Lower lobe of right lung (tissue), 2 donors: Measurements from ENCODE around the gene TRIM39. TPM values are rescaled to one million over a fixed set of nuclear protein-coding genes. Genes with fewer than 3 reads are reported as not detected.

ENCODE experiments used
- ATAC-seq, 2 donors: fragments of 200-7000 bp; cut with Tn5 transposase; one replicate each; pipeline ENCODE4 v1.9.1; 2020 to 2022; ENCODE audit warnings: mild to moderate bottlenecking in 2 of 2, moderate library complexity in 2 of 2
- DNase-seq: peaks from one replicate; pipeline ENCODE4 v3.0.0-alpha.2; 2020
- H3K27ac ChIP-seq: fragments of 200-600 bp; one replicate; pipeline ENCODE4 v1.8.0; 2022
- H3K27me3 ChIP-seq: fragments of 200-600 bp; one replicate; pipeline ENCODE4 v1.8.0; 2022; ENCODE audit warnings: low read depth
- H3K36me3 ChIP-seq: fragments of 200-600 bp; one replicate; pipeline ENCODE4 v1.8.0; 2022; ENCODE audit warnings: mild to moderate bottlenecking
- H3K4me1 ChIP-seq: fragments of 200-600 bp; one replicate; pipeline ENCODE4 v1.8.0; 2022
- H3K4me3 ChIP-seq: fragments of 200-600 bp; one replicate; pipeline ENCODE4 v1.8.0; 2022; ENCODE audit warnings: mild to moderate bottlenecking
- H3K9me3 ChIP-seq: fragments of 200-600 bp; one replicate; pipeline ENCODE4 v1.8.0; 2022
- intact Hi-C: fragments of 100-400 bp; cut with DNase I; formaldehyde crosslinking; loops from one replicate; pipeline ENCODE4 v1.11.0; 2022
- total RNA-seq: library from RNA; stranded (reverse); fragmentation: NEBNext Ultra II Directional; extraction: Animal tissue kit (Norgen Biotek cat#: 25700); gene quantifications from one replicate; pipeline ENCODE4 v1.2.1, GENCODE V29; 2021
- TF ChIP-seq, protein P1 (sequence below): fragments of 200-600 bp; IDR thresholded peaks from one replicate; pipeline ENCODE4 v1.8.0; 2022; ENCODE audit warnings: antibody characterized with exemption, mild to moderate bottlenecking
- donor health status: DM: no; HTN: yes; CAD: no; lungs with severe emphysema.

Gene TRIM39
- total RNA-seq, 1 donor from 2014 or later: 13.3 TPM

DNA sequence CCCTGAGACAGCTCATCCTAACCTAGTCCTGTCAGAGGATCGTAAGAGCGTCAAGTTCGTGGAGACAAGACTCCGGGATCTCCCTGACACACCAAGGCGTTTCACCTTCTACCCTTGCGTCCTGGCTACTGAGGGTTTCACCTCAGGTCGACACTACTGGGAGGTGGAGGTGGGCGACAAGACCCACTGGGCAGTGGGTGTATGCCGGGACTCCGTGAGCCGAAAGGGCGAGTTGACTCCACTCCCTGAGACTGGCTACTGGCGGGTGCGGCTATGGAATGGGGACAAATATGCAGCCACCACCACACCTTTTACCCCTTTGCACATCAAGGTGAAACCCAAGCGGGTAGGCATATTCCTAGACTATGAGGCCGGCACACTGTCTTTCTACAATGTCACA is 15.0 kb downstream of the TRIM39 start:
- H3K36me3 ChIP-seq: peaks cover 66% of the 10 kb centered on the region
- H3K4me1 ChIP-seq: peaks cover 15% of the 10 kb centered on the region
- ATAC-seq (no peak), DNase-seq (no peak)
- intact Hi-C loops: no loop called here
- H3K9me3 ChIP-seq: no peaks in the 10 kb centered on the region
- H3K27ac ChIP-seq: no peak overlapping the region
- H3K4me3 ChIP-seq: no peak overlapping the region
- TF ChIP-seq, protein P1, sequence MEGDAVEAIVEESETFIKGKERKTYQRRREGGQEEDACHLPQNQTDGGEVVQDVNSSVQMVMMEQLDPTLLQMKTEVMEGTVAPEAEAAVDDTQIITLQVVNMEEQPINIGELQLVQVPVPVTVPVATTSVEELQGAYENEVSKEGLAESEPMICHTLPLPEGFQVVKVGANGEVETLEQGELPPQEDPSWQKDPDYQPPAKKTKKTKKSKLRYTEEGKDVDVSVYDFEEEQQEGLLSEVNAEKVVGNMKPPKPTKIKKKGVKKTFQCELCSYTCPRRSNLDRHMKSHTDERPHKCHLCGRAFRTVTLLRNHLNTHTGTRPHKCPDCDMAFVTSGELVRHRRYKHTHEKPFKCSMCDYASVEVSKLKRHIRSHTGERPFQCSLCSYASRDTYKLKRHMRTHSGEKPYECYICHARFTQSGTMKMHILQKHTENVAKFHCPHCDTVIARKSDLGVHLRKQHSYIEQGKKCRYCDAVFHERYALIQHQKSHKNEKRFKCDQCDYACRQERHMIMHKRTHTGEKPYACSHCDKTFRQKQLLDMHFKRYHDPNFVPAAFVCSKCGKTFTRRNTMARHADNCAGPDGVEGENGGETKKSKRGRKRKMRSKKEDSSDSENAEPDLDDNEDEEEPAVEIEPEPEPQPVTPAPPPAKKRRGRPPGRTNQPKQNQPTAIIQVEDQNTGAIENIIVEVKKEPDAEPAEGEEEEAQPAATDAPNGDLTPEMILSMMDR: no peak
- H3K27me3 ChIP-seq: no peaks in the 10 kb centered on the region

DNA sequence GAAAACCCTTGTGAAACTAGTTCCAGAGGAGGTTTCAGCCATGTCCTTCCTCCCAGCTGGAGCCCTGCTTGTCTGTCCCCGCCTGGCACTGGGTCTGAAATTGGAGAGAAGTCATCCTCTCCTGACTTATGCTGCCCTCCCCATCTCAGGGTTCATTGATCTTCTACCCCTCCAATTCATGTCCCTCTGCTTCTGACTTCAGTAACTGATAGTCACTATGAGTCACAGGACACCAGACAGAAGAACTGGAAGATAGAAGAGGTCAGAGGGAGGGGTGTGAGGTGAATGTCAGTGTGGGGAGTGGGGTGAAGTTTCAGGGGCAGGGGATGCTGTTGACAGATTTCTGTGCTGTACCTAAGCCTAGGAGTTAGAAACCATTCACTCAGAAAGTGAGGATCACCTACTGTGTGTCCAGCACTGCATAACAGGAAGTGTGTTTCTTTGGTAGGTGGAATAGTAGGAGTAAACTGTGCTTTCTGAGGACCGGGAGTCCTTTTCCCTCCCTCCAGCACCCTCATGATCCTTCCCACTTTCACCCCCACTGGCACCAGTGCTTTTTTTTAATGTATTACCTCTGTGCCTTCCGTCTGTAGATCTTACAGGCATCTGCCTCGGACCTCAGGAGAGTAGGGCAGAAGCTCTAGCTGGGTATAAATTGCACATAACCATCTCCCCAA is 17.6 kb downstream of the TRIM39 start:
- Histone ChIP-seq H3K36me3 (peaks cover 50% of the 10 kb centered on the region), H3K9me3 (no peaks in the 10 kb centered on the region), H3K4me3 (peak overlapping the region; percentile 97), H3K4me1 (peaks cover 15% of the 10 kb centered on the region), H3K27me3 (no peaks in the 10 kb centered on the region), H3K27ac (peak overlapping the region; percentile 91)
- no peak for ATAC-seq
- DNase-seq: no peak
- TF ChIP-seq, protein P1: no peak
- intact Hi-C loops: no loop called here

DNA sequence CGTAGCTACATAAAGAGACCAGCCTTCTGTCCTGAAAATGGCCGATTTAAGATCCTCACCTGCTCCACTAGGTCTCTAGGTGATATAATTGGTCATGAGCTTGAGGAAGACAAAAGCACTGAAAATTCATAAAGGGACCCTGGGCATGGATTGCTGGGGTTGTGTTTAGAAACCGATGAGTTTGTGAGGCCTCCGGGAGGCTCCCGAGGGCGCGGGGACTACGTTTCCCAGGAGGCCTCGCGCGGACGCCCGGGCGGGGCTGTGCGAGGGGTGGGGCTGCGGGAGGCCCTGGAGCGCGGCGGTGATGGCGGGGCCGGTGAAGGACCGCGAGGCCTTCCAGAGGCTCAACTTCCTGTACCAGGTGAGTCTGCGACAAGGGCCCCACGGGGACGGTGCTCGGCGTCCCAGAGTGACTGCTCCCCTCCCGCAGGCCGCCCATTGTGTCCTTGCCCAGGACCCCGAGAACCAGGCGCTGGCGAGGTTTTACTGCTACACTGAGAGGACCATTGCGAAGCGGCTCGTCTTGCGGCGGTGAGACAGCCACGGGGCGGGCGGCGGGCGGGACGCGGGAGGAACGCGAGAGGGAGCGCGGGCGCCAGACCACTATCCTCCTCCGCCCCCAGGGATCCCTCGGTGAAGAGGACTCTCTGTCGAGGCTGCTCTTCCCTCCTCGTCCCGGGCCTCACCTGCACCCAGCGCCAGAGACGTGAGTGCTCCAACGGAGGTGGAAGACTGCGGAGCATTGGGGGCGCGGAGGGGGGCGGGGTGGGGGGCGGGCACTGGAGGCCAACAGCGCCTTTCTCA is 18.3 kb downstream of the TRIM39 start, which contains the start of gene RPP21:
Gene RPP21 (plus strand): TSS at position 289 of the 804 bp plus-strand sequence. CDS start 16 bp downstream, at position 305.
- Histone ChIP-seq H3K36me3 (peaks cover 43% of the 10 kb centered on the region), H3K4me3 (peak within 1 kb of the TSS; percentile 97), H3K27ac (peak within 1 kb of the TSS; percentile 91), H3K27me3 (no peaks in the 10 kb centered on the region), H3K4me1 (peaks cover 15% of the 10 kb centered on the region), H3K9me3 (no peaks in the 10 kb centered on the region)
- ATAC-seq (peak; percentile 98 to 100), DNase-seq (peak; percentile 93)
- intact Hi-C loops: no loop called here
- TF ChIP-seq, protein P1: no peak

DNA sequence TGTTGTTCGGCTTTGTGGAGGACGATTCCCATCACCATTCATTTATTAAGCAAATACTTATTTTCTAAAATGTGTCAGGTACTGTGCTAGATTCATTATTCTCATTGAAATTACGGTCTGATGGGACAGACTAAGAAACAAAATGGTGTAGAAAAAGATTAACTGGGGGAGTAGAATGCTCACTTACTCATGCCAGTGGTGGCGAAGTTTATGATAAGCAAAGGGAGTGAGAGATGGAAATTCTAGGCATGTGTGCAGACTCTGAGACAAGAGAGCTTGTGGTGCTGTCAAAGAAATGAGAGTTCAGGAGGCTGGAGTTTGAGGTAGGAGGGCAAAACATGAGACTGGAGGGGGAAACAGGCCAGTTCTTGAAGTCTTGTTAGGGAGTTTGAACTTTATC is 19.1 kb downstream of the TRIM39 start:
- Histone ChIP-seq H3K4me3 (peak overlapping the region; percentile 97), H3K27ac (no peak overlapping the region), H3K27me3 (no peaks in the 10 kb centered on the region), H3K4me1 (peaks cover 15% of the 10 kb centered on the region), H3K9me3 (no peaks in the 10 kb centered on the region), H3K36me3 (peaks cover 35% of the 10 kb centered on the region)
- no peak for DNase-seq
- ATAC-seq: no peak
- TF ChIP-seq, protein P1: no peak
- intact Hi-C loops: no loop called here

DNA sequence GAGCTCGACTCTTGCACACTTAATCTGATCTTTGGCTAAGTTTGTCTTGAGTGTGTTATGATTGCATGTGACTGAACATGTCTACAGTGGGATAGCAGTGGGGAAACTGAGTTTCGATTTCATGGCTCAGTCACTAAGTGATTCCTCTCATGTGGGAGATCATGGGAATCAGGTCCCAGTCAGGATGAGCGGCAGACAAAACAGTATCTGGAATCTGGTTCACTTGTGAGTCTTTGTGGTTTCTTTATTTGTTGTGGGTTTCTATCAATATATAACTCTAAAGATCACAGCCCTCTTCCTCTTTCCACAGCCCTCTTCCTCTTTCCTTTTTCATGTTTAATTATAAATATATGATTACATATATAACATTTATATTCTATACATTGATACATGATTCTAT is 22.2 kb downstream of the TRIM39 start:
- no peak for DNase-seq

More for the DNA sequence above, 22.2 kb downstream of the TRIM39 start:
- H3K36me3 ChIP-seq: peaks cover 16% of the 10 kb centered on the region
- intact Hi-C loops: no loop called here
- H3K9me3 ChIP-seq: no peaks in the 10 kb centered on the region
- no peak overlapping the region for H3K4me3 ChIP-seq
- no peaks in the 10 kb centered on the region for H3K27me3 ChIP-seq
- H3K27ac ChIP-seq: no peak overlapping the region
- ATAC-seq: no peak
- H3K4me1 ChIP-seq: peaks cover 15% of the 10 kb centered on the region
- TF ChIP-seq, protein P1: no peak
